Smooth muscle cell of the umbilical artery (primary cell): ENCODE results near the gene SFRP2. TPM values are rescaled to one million over a fixed set of nuclear protein-coding genes. Genes with fewer than 3 reads are reported as not detected.

ENCODE experiments used
- total RNA-seq: library from RNA; depleted of rRNA; stranded (reverse); fragments of >200 nt; gene quantifications from 2 replicates; pipeline ENCODE4 v1.2.3, GENCODE V29; 2014

SFRP2 gene
- not detected in 2 replicates for total RNA-seq

GRCh38 chr4:153788413-153789276 is at the start of gene SFRP2:
Gene SFRP2 (minus strand): TSS chr4:153789083. CDS start chr4:153788835, 248 bp downstream.

DNA sequence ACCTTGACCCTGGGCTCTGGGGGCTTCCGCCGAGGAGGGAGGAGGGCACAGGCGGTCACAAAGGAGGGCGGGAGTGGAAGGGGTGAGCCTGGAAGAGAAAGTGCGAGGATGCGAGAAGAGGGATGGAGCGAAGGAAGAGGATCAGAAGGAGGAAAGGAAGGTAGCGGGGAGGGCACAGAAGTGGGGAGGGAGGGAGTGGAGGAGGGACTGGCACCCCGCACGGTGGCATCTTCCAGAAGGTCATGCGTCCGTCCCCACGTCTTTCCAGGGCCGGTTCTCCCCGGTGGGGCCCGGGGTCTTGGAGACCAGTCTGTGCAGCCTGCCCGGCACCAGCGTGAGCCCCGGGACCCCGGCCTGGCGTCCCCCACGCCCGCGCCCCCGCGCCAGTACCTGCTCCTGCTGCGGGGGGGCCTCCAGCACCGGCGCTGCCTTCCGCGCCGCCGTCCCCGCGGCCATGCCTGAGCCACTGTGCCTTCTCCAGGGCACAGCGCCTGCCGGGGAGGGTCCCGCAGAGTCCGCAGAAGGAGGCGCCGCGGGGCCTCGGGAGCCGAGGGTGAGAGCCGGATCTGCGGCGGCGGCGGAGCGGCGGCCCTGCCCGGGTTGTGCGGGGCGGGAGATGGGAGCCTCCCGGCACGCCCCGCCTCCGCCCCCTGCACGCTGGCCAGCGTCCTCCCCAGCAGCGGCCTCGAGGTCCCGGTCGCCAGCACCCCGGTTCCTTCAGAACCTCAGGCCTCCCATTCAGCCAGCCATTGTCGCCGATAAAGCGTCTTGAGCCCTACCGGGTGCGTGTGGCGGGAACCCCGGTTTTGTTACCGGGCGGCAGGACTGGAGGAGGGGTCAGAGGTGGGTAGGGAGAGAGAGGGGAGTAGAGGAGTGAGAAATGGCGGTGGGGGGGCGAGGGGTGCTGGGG is 29.2 kb downstream of the SFRP2 start, which contains the start of gene RNF175:
Gene RNF175 (minus strand): TSS at position 618 of the 910 bp plus-strand sequence. CDS start 162 bp downstream, at position 456.

Other genes starting within 250 kb of the SFRP2 start
- 0.55 TPM in 1 of 2 replicates, not detected in the other for gene TLR2, start 104.8 kb downstream of the SFRP2 start, total RNA-seq
- gene RNF175, start 29.1 kb downstream of the SFRP2 start, total RNA-seq = 0.28 TPM in 1 of 2 replicates, not detected in the other